SJCRH30 (cell line): ENCODE results near the gene IFT80. TPM values are rescaled to one million over a fixed set of nuclear protein-coding genes. Genes with fewer than 3 reads are reported as not detected.

Experiments used
- DNase-seq, 2 experiments: peaks; one replicate each; pipeline ENCODE4 v3.0.0-alpha.2; 2015 to 2020
- H3K27ac ChIP-seq: fragments of 250-450 bp; sonication (Bioruptor Pico); 2 replicates; pipeline ENCODE4 v1.5.1; 2020; ENCODE audit warnings: mild to moderate bottlenecking, moderate library complexity
- H3K27me3 ChIP-seq: fragments of 250-450 bp; sonication (Bioruptor Pico); 2 replicates; pipeline ENCODE4 v1.5.1; 2020; ENCODE audit warnings: mild to moderate bottlenecking, moderate library complexity
- H3K36me3 ChIP-seq: fragments of 250-450 bp; sonication (Bioruptor Pico); 2 replicates; pipeline ENCODE4 v1.5.1; 2020; ENCODE audit warnings: mild to moderate bottlenecking, moderate library complexity
- H3K4me1 ChIP-seq: fragments of 250-450 bp; sonication (Bioruptor Pico); 2 replicates; pipeline ENCODE4 v1.5.1; 2020; ENCODE audit warnings: mild to moderate bottlenecking, moderate library complexity
- H3K4me3 ChIP-seq: fragments of 250-450 bp; sonication (Bioruptor Pico); 2 replicates; pipeline ENCODE4 v1.5.1; 2020; ENCODE audit warnings: mild to moderate bottlenecking, moderate library complexity
- H3K9me3 ChIP-seq: fragments of 250-450 bp; sonication (Bioruptor Pico); replicated peaks from 2 replicates; pipeline ENCODE4 v1.5.1; 2020; ENCODE audit warnings: mild to moderate bottlenecking, moderate library complexity
- total RNA-seq: library from RNA; depleted of rRNA; stranded (reverse); fragments of >200 nt; shearing (Covaris generic); gene quantifications from 2 replicates; pipeline ENCODE4 v1.2.3, GENCODE V29; 2014

Gene IFT80
- total RNA-seq, 1 experiment from 2014 or later: 30.4 TPM

DNA sequence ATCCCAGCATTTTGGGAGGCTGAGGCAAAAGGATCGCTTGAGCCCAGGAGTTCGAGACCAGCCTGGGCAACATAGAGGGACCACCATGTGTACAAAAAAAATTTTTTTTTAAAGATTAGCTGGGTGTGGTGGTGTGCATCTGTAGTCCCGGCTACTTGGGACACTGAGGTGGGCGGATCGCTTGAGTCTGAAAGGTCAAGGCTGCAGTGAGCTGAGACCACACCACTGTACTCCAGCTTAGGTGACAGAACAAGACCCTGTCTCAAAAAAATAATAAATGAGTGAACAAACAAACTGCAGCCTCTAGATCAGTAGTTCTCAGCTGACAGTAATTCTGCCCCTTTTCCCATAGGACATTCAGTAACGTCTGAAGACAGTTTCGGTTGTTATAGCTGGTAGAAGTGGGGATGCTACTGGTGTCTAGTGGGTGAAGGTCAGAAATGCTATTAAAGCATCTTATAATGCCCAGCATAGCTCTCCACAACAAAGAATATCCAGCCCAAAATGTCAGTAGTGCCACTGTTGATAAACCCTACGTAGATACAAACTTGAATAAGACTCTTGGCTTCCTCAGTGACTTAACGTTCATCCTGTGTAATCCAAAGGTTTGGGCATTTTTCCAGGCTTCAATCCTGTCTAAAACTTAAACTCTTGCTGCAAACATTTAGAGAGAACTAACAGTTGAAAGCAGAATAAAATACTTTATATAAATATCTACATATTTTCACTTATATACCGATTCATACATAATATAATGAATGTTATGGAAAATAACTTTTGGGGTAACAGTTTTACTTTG lies 11.0 kb upstream of the IFT80 start:
- H3K27ac ChIP-seq: no peak overlapping the region
- H3K9me3 ChIP-seq: no peaks in the 10 kb centered on the region
- H3K36me3 ChIP-seq: peaks cover 92% of the 10 kb centered on the region
- no peak overlapping the region for H3K4me3 ChIP-seq
- no peak for DNase-seq
- no peaks in the 10 kb centered on the region for H3K27me3 ChIP-seq
- H3K4me1 ChIP-seq: no peaks in the 10 kb centered on the region

- Histone ChIP-seq H3K36me3 (peaks cover 83% of the 10 kb centered on the region), H3K27me3 (no peaks in the 10 kb centered on the region), H3K27ac (no peak overlapping the region), H3K4me1 (peaks cover 6% of the 10 kb centered on the region; the same call in 1 of the 2 replicates), H3K4me3 (peak overlapping the region; percentile 89), H3K9me3 (no peaks in the 10 kb centered on the region)
- no peak for DNase-seq
Measured at GRCh38 chr3:160403796-160404470, 4.9 kb upstream of the IFT80 start.

GRCh38 chr3:160403028-160403545 lies 4.1 kb upstream of the IFT80 start:
- no peak for DNase-seq

GRCh38 chr3:160402221-160403027 lies 3.4 kb upstream of the IFT80 start:
- Histone ChIP-seq H3K36me3 (peaks cover 69% of the 10 kb centered on the region), H3K27ac (no peak overlapping the region), H3K27me3 (no peaks in the 10 kb centered on the region)

More at GRCh38 chr3:160403028-160403545, 4.1 kb upstream of the IFT80 start:
- Histone ChIP-seq H3K27ac (no peak overlapping the region), H3K9me3 (no peaks in the 10 kb centered on the region), H3K4me3 (peak overlapping the region; percentile 89), H3K36me3 (peaks cover 75% of the 10 kb centered on the region), H3K27me3 (no peaks in the 10 kb centered on the region), H3K4me1 (peaks cover 6% of the 10 kb centered on the region; the same call in 1 of the 2 replicates)

DNA sequence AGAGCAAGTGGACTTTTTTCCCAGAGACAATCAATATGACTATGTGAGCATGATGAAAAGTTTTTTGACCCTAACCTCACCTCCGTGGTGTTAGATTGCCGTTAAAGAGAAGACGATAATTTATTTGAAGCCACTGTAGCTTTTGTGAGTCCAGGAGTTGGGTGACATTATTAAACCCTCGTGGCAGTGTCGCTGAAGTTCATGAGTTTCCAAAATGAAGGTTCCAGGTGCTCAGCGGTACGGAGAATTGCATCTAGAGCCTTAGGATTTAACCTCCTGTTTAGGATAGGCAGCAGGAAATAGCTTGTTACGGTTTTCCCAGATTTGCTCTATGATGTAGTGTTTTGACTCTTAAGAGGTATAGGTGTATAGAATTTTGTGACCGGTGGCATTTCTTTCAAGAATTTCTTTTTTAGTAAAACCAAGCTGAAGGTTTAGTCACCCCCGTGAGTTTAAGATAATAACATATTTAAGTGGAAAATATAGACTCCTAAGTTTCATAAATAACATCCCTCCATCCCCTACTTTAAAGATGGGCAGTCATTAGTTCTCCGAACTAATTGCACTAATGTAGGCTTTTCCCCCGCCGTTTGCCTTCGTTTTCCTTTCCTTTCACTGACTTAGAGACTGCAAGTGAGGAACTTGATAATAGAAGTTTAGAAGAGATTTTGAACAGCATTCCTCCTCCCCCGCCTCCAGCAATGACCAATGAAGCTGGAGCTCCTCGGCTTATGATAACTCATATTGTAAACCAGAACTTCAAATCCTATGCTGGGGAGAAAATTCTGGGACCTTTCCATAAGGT lies 2.5 kb upstream of the IFT80 start:
- H3K4me1 ChIP-seq: peaks cover 6% of the 10 kb centered on the region; the same call in 1 of the 2 replicates
- peak; percentile 30 to 58 for DNase-seq
- H3K27me3 ChIP-seq: no peaks in the 10 kb centered on the region
- H3K27ac ChIP-seq: peak overlapping the region; percentile 98
- no peaks in the 10 kb centered on the region for H3K9me3 ChIP-seq
- peak overlapping the region; percentile 89 for H3K4me3 ChIP-seq
- H3K36me3 ChIP-seq: peaks cover 59% of the 10 kb centered on the region

More at GRCh38 chr3:160402221-160403027, 3.4 kb upstream of the IFT80 start:
- Histone ChIP-seq H3K4me1 (peaks cover 6% of the 10 kb centered on the region; the same call in 1 of the 2 replicates), H3K9me3 (no peaks in the 10 kb centered on the region), H3K4me3 (peak overlapping the region; percentile 89)
- no peak for DNase-seq

GRCh38 chr3:160400702-160401150 lies 1.7 kb upstream of the IFT80 start:
- Histone ChIP-seq H3K9me3 (no peaks in the 10 kb centered on the region), H3K36me3 (peaks cover 52% of the 10 kb centered on the region), H3K27ac (peak overlapping the region; percentile 98), H3K4me3 (peak overlapping the region; percentile 89), H3K4me1 (peaks cover 10% of the 10 kb centered on the region), H3K27me3 (no peaks in the 10 kb centered on the region)
- DNase-seq: peak; percentile 7 to 22

GRCh38 chr3:160400030-160400701 lies 1.1 kb upstream of the IFT80 start:
- peak; percentile 30 to 48 for DNase-seq
- Histone ChIP-seq H3K27ac (peak overlapping the region; percentile 98), H3K9me3 (no peaks in the 10 kb centered on the region), H3K4me1 (peaks cover 13% of the 10 kb centered on the region), H3K4me3 (peak overlapping the region; percentile 89), H3K36me3 (peaks cover 46% of the 10 kb centered on the region), H3K27me3 (no peaks in the 10 kb centered on the region)

DNA sequence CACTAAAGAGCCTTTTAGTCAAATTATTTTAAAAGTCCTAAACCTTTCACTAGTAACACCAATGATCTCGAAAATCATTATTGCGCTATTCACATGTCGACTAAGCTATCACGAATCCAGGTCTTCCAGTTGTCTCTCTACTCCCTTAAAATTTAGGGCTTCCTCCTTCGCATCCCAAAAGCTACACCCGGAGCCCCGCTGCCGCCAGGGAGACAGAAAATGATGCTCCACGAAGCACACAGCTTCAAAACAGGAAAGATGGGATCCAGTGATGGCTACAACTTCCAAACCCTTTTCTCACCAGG lies 253 bp downstream of the IFT80 start:
- Histone ChIP-seq H3K4me3 (peak overlapping the region; percentile 89), H3K27me3 (no peaks in the 10 kb centered on the region), H3K36me3 (peaks cover 32% of the 10 kb centered on the region), H3K27ac (peak overlapping the region; percentile 98), H3K9me3 (no peaks in the 10 kb centered on the region), H3K4me1 (peaks cover 7% of the 10 kb centered on the region)
- no peak for DNase-seq

DNA sequence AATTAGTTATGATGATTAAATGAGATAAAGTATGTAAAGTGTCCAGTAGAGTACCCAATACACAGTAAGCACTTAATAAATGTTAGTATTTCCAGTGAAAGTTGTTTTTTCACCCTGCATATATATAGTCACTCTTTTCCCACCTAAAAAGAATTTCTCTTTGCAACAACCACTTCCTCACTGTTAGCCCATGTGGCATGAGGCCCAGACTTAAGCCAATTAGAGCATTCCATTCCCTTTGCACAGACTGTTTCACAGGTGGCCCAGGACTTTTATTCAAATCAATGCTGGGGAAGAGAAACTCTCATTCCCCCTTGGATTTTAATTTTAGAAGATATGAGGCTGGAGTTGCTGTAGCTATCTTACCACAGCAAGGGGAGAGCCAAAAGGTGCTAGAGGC lies 3.7 kb downstream of the IFT80 start:
- no peaks in the 10 kb centered on the region for H3K27me3 ChIP-seq
- peaks cover 7% of the 10 kb centered on the region for H3K4me1 ChIP-seq
- H3K9me3 ChIP-seq: no peaks in the 10 kb centered on the region
- DNase-seq: peak in 1 of 2 experiments; percentile 40
- H3K4me3 ChIP-seq: no peak overlapping the region
- H3K36me3 ChIP-seq: peaks cover under 1% of the 10 kb centered on the region; the same call in 1 of the 2 replicates
- no peak overlapping the region for H3K27ac ChIP-seq

DNA sequence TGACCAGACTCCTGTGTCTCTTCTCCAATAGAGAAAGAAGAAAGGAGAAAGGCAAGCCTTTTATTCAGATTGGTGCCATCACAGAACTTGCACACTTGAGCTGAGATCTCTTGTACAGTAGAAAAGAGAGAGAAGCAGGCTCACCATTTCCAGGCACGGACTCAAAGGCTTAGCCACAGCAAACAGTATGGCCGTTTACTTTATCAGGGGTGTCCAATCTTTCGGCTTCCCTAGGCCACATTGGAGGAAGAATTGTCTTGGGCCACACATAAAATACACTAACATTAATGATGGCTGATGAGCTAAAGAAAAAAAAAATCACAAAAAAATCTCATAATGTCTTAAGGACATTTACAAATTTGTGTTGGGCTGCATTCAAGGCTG lies 5.0 kb downstream of the IFT80 start:
- no peak overlapping the region for H3K27ac ChIP-seq
- H3K27me3 ChIP-seq: no peaks in the 10 kb centered on the region
- no peaks in the 10 kb centered on the region for H3K9me3 ChIP-seq
- H3K4me3 ChIP-seq: no peak overlapping the region
- no peak for DNase-seq
- H3K4me1 ChIP-seq: peaks cover 7% of the 10 kb centered on the region
- H3K36me3 ChIP-seq: no peaks in the 10 kb centered on the region

GRCh38 chr3:160393346-160394008 lies 5.5 kb downstream of the IFT80 start:
- no peak overlapping the region for H3K27ac ChIP-seq
- no peak overlapping the region for H3K4me3 ChIP-seq

DNA sequence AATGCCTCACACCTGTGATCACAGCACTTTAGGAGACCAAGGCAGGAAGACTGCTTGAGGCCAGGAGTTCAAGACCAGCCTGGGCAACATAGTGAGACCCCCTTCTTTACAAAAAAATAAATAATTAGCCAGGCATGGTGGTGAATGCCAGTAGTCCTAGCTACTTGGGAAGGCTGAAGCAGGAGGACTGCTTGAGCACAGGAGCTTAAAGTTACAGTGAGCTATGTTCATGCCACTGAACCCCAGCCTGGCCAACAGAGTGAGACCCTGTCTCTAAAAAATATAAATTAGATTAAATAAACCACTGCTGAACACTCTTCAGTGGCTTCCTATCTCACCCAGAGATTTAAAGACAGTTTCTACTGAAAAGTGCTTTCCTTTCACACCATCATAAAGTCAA lies 6.2 kb downstream of the IFT80 start:
- Histone ChIP-seq H3K4me3 (no peak overlapping the region), H3K27me3 (no peaks in the 10 kb centered on the region), H3K36me3 (no peaks in the 10 kb centered on the region), H3K9me3 (no peaks in the 10 kb centered on the region), H3K27ac (no peak overlapping the region), H3K4me1 (peaks cover 7% of the 10 kb centered on the region)
- DNase-seq: no peak

More at GRCh38 chr3:160393346-160394008, 5.5 kb downstream of the IFT80 start:
- H3K36me3 ChIP-seq: no peaks in the 10 kb centered on the region
- DNase-seq: no peak
- H3K27me3 ChIP-seq: no peaks in the 10 kb centered on the region
- H3K9me3 ChIP-seq: no peaks in the 10 kb centered on the region
- H3K4me1 ChIP-seq: peaks cover 7% of the 10 kb centered on the region

DNA sequence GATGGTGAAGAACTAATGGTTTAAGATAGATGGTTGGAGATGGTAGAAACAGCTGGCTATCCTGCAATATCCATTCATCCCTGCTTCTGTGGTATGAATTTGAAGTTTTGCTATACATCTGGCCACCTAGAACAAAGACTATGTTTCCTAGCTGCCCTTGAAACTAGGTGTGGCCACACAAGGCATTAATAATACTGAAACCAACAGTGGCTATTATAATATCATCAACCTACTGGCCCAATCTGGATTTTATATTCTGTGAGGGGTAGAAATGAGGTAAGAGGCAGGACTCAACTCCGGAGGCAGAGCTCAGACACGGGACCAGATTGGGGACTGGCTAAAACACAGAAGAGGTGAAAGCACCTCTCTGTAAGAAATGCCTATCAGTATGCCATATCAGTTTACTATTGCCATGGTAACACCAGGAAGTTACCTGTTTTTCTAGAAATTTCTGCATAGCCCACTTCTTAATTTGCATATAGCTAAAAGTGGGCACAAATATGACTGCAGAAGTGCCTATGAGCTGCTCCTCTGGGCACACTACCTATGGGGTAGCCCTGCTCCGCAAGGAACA lies 8.4 kb downstream of the IFT80 start:
- Histone ChIP-seq H3K27me3 (no peaks in the 10 kb centered on the region), H3K4me1 (peaks cover 3% of the 10 kb centered on the region), H3K27ac (no peak overlapping the region), H3K36me3 (no peaks in the 10 kb centered on the region), H3K9me3 (no peaks in the 10 kb centered on the region), H3K4me3 (no peak overlapping the region)
- DNase-seq: no peak
